GM18909 (cell line): Measurements from ENCODE around the gene NLRP8.
"Not testable (repeated sequence)": the region's sequence is repeated elsewhere in the genome, so short reads cannot be mapped to it uniquely, and the experiment has no call there.

Source experiments
- ATAC-seq: cut with Tn5 transposase; IDR thresholded peaks from one replicate; pipeline ENCODE4 v1.9.1; 2021; ENCODE audit warnings: mild to moderate bottlenecking; ENCODE audit not compliant: unreplicated experiment, poor library complexity

NLRP8 gene

GRCh38 chr19:55962186-55962585, 14.6 kb downstream of the NLRP8 start:
- ATAC-seq, result no peak

GRCh38 chr19:55973982-55974381, 26.4 kb downstream of the NLRP8 start:
- ATAC-seq, result no peak

- no peak for ATAC-seq
Measured at GRCh38 chr19:55980415-55980814, 32.8 kb downstream of the NLRP8 start.

- ATAC-seq, result no peak
Measured at GRCh38 chr19:55985254-55985653, 37.6 kb downstream of the NLRP8 start.

- ATAC-seq, result no peak
Measured at GRCh38 chr19:55986487-55986886, 38.9 kb downstream of the NLRP8 start, which contains the start of gene NLRP5. NLRP5 (plus strand) TSS chr19:55986775.

GRCh38 chr19:55990831-55991230, 43.2 kb downstream of the NLRP8 start:
- ATAC-seq, result no peak

- no peak for ATAC-seq
Measured at GRCh38 chr19:55993492-55993891, 45.9 kb downstream of the NLRP8 start.

- no peak for ATAC-seq
Measured at GRCh38 chr19:56014765-56015164, 67.1 kb downstream of the NLRP8 start.

GRCh38 chr19:56015756-56016155, 68.1 kb downstream of the NLRP8 start:
- ATAC-seq, result no peak

- ATAC-seq, result not testable (repeated sequence)
Measured at GRCh38 chr19:56019325-56019724, 71.7 kb downstream of the NLRP8 start.

GRCh38 chr19:56020355-56020975, 72.8 kb downstream of the NLRP8 start:
- ATAC-seq, result not testable (repeated sequence)

- ATAC-seq, result no peak
Measured at GRCh38 chr19:56026769-56027168, 79.1 kb downstream of the NLRP8 start.
